OCI-LY7 (cell line): Measurements from ENCODE around the gene PSMD3. TPM values are rescaled to one million over a fixed set of nuclear protein-coding genes. Genes with fewer than 3 reads are reported as not detected.

ENCODE experiments used
- BruUV-seq: library from RNA; stranded (reverse); fragments of 400-500 nt; replicated peaks from 2 replicates; lab custom pipeline; 2021; lab: Mats Ljungman, UMichigan
- CTCF ChIA-PET: fragments of 300-600 bp; sonication (Branson Sonifier 250); formaldehyde crosslinking; loops from one replicate; lab custom pipeline; 2022; ENCODE audit warnings: antibody characterized with exemption; ENCODE audit not compliant: unreplicated experiment; lab: Charles Lee
- POLR2A ChIA-PET: fragments of 300-600 bp; sonication (Branson Sonifier 250); formaldehyde crosslinking; loops from one replicate; lab custom pipeline; 2022; ENCODE audit warnings: antibody characterized with exemption; lab: Charles Lee
- DNase-seq: peaks from one replicate; pipeline ENCODE4 v3.0.0-alpha.2; 2015; ENCODE audit warnings: low spot score
- H2AFZ ChIP-seq: fragments of 200-600 bp; sonication (generic), shearing (Covaris generic); 2 replicates; pipeline ENCODE4 v1.6.1; 2014; ENCODE audit warnings: mild to moderate bottlenecking, antibody characterized with exemption, low read length, moderate library complexity
- H3K27ac ChIP-seq: fragments of 200-600 bp; sonication (generic); 2 replicates; pipeline ENCODE4 v1.5.1; 2014; ENCODE audit warnings: mixed run types, low read depth, mild to moderate bottlenecking, moderate library complexity, low read length, inconsistent platforms; ENCODE audit not compliant: poor library complexity, severe bottlenecking
- H3K36me3 ChIP-seq: fragments of 200-600 bp; sonication (generic); 2 replicates; pipeline ENCODE4 v1.6.1; 2014; ENCODE audit warnings: mild to moderate bottlenecking, antibody characterized with exemption, low read length, moderate library complexity, mixed read lengths; ENCODE audit not compliant: insufficient read depth
- H3K4me1 ChIP-seq: fragments of 200-600 bp; sonication (generic); 2 replicates; pipeline ENCODE4 v1.5.1; 2014; ENCODE audit warnings: mild to moderate bottlenecking, low read length; ENCODE audit not compliant: insufficient read depth, poor library complexity, severe bottlenecking
- H3K4me2 ChIP-seq: fragments of 200-600 bp; sonication (generic); 2 replicates; pipeline ENCODE4 v1.6.1; 2014; ENCODE audit warnings: mild to moderate bottlenecking, low read length
- H3K4me3 ChIP-seq: fragments of 200-600 bp; sonication (generic); 2 replicates; pipeline ENCODE4 v1.5.1; 2014; ENCODE audit warnings: mild to moderate bottlenecking, low read depth, low read length; ENCODE audit not compliant: poor library complexity, severe bottlenecking
- H3K79me2 ChIP-seq: fragments of 200-600 bp; sonication (generic); 2 replicates; pipeline ENCODE4 v1.6.1; 2016; ENCODE audit warnings: low read depth, mild to moderate bottlenecking, low read length, moderate library complexity, mixed read lengths; ENCODE audit not compliant: insufficient read depth
- H3K9me2 ChIP-seq: fragments of 200-600 bp; sonication (generic); 2 replicates; pipeline ENCODE4 v1.6.1; 2016; ENCODE audit warnings: mild to moderate bottlenecking, low read length, mixed read lengths; ENCODE audit not compliant: insufficient read depth
- H3K9me3 ChIP-seq: fragments of 200-600 bp; sonication (generic); 2 replicates; pipeline ENCODE4 v1.6.1; 2014; ENCODE audit warnings: mild to moderate bottlenecking, mixed run types, low read length, mixed read lengths
- H4K20me1 ChIP-seq: fragments of 200-600 bp; sonication (generic); 2 replicates; pipeline ENCODE4 v1.6.1; 2014; ENCODE audit warnings: mild to moderate bottlenecking, antibody characterized with exemption, low read length, moderate library complexity, mixed read lengths; ENCODE audit not compliant: insufficient read depth
- CTCF ChIP-seq: fragments of 200-600 bp; sonication (generic); conservative IDR thresholded peaks from 2 replicates; pipeline ENCODE4 v1.5.1; 2014; ENCODE audit warnings: mild to moderate bottlenecking, antibody characterized with exemption, low read length, moderate library complexity, mixed read lengths
- EZH2phosphoT487 ChIP-seq: fragments of 200-600 bp; sonication (generic); IDR thresholded peaks from 2 replicates; pipeline ENCODE4 v1.6.1; 2018; ENCODE audit warnings: low read depth, borderline replicate concordance, mild to moderate bottlenecking, mixed run types, antibody characterized with exemption, low read length, moderate library complexity, mixed read lengths
- intact Hi-C: fragments of 100-400 bp; cut with micrococcal nuclease; formaldehyde crosslinking; loops from one replicate; pipeline ENCODE4 v1.10.0; 2022; ENCODE audit not compliant: unreplicated experiment
- total RNA-seq, 2 experiments: library from RNA; depleted of rRNA in 1 of 2; stranded (reverse); fragments of >200 nt in 1 of 2; shearing (Covaris generic) in 1 of 2; gene quantifications; 2 replicates each; pipeline ENCODE4 v1.2.3, GENCODE V29; 2014 to 2022

The PSMD3 gene
- total RNA-seq, 2 experiments from 2014 or later, result 149 to 150 TPM

- H3K4me2 ChIP-seq, result no peak overlapping the region
- H4K20me1 ChIP-seq, result no peaks in the 10 kb centered on the region
- no peak overlapping the region for H3K27ac ChIP-seq
- CTCF ChIA-PET, result no interaction called here
- POLR2A ChIA-PET, result interaction anchor here (1.9 kb wide), 1 partner anchor 10 kb away, joined by 6 read pairs; the partner anchor contains the start of gene PSMD3
- H3K4me1 ChIP-seq, result peaks cover 7% of the 10 kb centered on the region
- BruUV-seq, result no TSS peak
- intact Hi-C loops, result no loop called here
- no peak overlapping the region for H3K4me3 ChIP-seq
- H3K9me3 ChIP-seq, result no peaks in the 10 kb centered on the region
- no peak for DNase-seq
- H3K36me3 ChIP-seq, result no peaks in the 10 kb centered on the region
- H2AFZ ChIP-seq, result no peak overlapping the region
- no peaks in the 10 kb centered on the region for H3K79me2 ChIP-seq
- no peaks in the 10 kb centered on the region for H3K9me2 ChIP-seq
- TF ChIP-seq EZH2phosphoT487, result no peak
- no peak for TF ChIP-seq CTCF
Measured at GRCh38 chr17:39970157-39970692, 10.4 kb upstream of the PSMD3 start.

- TF ChIP-seq CTCF, result no peak
- TF ChIP-seq EZH2phosphoT487, result no peak
- intact Hi-C loops, result no loop called here
Measured at GRCh38 chr17:39971076-39971603, 9.5 kb upstream of the PSMD3 start.

GRCh38 chr17:39972271-39972670 lies 8.3 kb upstream of the PSMD3 start:
- Histone ChIP-seq H4K20me1 (no peaks in the 10 kb centered on the region), H2AFZ (no peak overlapping the region), H3K79me2 (no peaks in the 10 kb centered on the region), H3K9me2 (no peaks in the 10 kb centered on the region), H3K36me3 (no peaks in the 10 kb centered on the region), H3K27ac (no peak overlapping the region), H3K4me3 (no peak overlapping the region), H3K4me1 (no peaks in the 10 kb centered on the region), H3K4me2 (no peak overlapping the region), H3K9me3 (no peaks in the 10 kb centered on the region)
- intact Hi-C loops, result no loop called here
- ChIA-PET CTCF (no interaction called here), POLR2A (interaction anchor here (0.5 kb wide), 1 partner anchor 285 kb away, joined by 3 read pairs; no protein-coding TSS in a partner anchor)
- TF ChIP-seq CTCF, result no peak
- no peak for TF ChIP-seq EZH2phosphoT487
- no TSS peak for BruUV-seq
- DNase-seq, result no peak

More at GRCh38 chr17:39971076-39971603, 9.5 kb upstream of the PSMD3 start:
- Histone ChIP-seq H3K27ac (no peak overlapping the region), H3K4me3 (no peak overlapping the region), H3K9me3 (no peaks in the 10 kb centered on the region), H3K4me2 (no peak overlapping the region), H3K36me3 (no peaks in the 10 kb centered on the region), H3K4me1 (peaks cover 7% of the 10 kb centered on the region), H3K9me2 (no peaks in the 10 kb centered on the region), H2AFZ (no peak overlapping the region), H4K20me1 (no peaks in the 10 kb centered on the region), H3K79me2 (no peaks in the 10 kb centered on the region)
- no TSS peak for BruUV-seq
- no peak for DNase-seq
- POLR2A ChIA-PET, result interaction anchor here (0.6 kb wide), 1 partner anchor 66 kb away, joined by 3 read pairs; no protein-coding TSS in a partner anchor
- CTCF ChIA-PET, result no interaction called here
